Skeletal muscle satellite cell (primary cell): ENCODE measurements around the gene WIPF3.

Experiments used
- H3K27me3 ChIP-seq: 2 replicates; pipeline ENCODE4 v1.7.0; 2013; ENCODE audit warnings: low read length; ENCODE audit not compliant: control insufficient read depth, insufficient read depth
- H3K36me3 ChIP-seq: 2 replicates; pipeline ENCODE4 v1.7.0; 2013; ENCODE audit warnings: mild to moderate bottlenecking, control low read depth, low read length; ENCODE audit not compliant: insufficient read depth
- H3K4me1 ChIP-seq: 2 replicates; pipeline ENCODE4 v1.7.0; 2013; ENCODE audit warnings: low read length; ENCODE audit not compliant: control insufficient read depth, insufficient read depth
- H3K4me2 ChIP-seq: 2 replicates; pipeline ENCODE4 v1.7.0; 2013; ENCODE audit warnings: mild to moderate bottlenecking, low read length
- H3K4me3 ChIP-seq: 2 replicates; pipeline ENCODE4 v1.7.0; 2013; ENCODE audit warnings: low read length
- H3K9ac ChIP-seq: 2 replicates; pipeline ENCODE4 v1.7.0; 2013; ENCODE audit warnings: mild to moderate bottlenecking, low read depth, low read length, moderate library complexity
- H3K9me3 ChIP-seq: replicated peaks from 2 replicates; pipeline ENCODE4 v1.7.0; 2013; ENCODE audit warnings: mild to moderate bottlenecking, control low read depth, low read length

The WIPF3 gene

GRCh38 chr7:29810813-29811482 lies 4.6 kb downstream of the WIPF3 start:
- no peak overlapping the region for H3K4me3 ChIP-seq
- peaks cover 73% of the 10 kb centered on the region for H3K27me3 ChIP-seq
- no peaks in the 10 kb centered on the region for H3K9me3 ChIP-seq
- H3K9ac ChIP-seq, result no peak overlapping the region
- peaks cover 8% of the 10 kb centered on the region for H3K4me1 ChIP-seq
- no peaks in the 10 kb centered on the region for H3K36me3 ChIP-seq
- no peak overlapping the region for H3K4me2 ChIP-seq

- Histone ChIP-seq H3K4me1 (peaks cover 4% of the 10 kb centered on the region), H3K36me3 (no peaks in the 10 kb centered on the region), H3K27me3 (peaks cover 72% of the 10 kb centered on the region), H3K9ac (no peak overlapping the region), H3K9me3 (no peaks in the 10 kb centered on the region), H3K4me2 (no peak overlapping the region), H3K4me3 (no peak overlapping the region)
Observed at GRCh38 chr7:29811586-29811985, 5.3 kb downstream of the WIPF3 start.

- Histone ChIP-seq H3K36me3 (no peaks in the 10 kb centered on the region), H3K4me2 (no peak overlapping the region), H3K4me1 (no peaks in the 10 kb centered on the region), H3K4me3 (no peak overlapping the region), H3K27me3 (peaks cover 65% of the 10 kb centered on the region), H3K9ac (no peak overlapping the region), H3K9me3 (no peaks in the 10 kb centered on the region)
Observed at GRCh38 chr7:29812185-29812876, 6.0 kb downstream of the WIPF3 start.

GRCh38 chr7:29815181-29816105 lies 9.1 kb downstream of the WIPF3 start:
- H3K9me3 ChIP-seq, result no peaks in the 10 kb centered on the region
- no peaks in the 10 kb centered on the region for H3K4me1 ChIP-seq
- H3K4me2 ChIP-seq, result no peak overlapping the region
- H3K36me3 ChIP-seq, result no peaks in the 10 kb centered on the region
- H3K9ac ChIP-seq, result no peak overlapping the region
- H3K27me3 ChIP-seq, result peaks cover 46% of the 10 kb centered on the region
- no peak overlapping the region for H3K4me3 ChIP-seq

DNA sequence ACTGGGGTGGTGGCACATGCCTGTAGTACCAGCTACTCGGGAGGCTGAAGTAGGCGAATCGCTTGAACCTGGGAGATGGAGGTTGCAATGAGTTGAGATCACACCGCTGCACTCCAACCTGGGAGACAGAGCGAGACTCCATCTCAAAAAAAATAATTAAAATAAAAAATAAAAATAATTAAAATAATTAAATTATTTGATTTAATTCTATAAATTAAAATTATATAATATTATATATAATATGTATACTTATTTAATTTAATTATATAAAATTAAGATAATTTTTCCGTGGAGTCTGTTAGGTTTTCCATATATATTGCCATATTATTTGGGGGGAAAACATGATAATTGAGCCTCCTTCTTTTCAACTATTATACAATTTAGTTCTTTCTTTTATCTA lies 12.0 kb downstream of the WIPF3 start:
- Histone ChIP-seq H3K4me1 (no peaks in the 10 kb centered on the region), H3K27me3 (peaks cover 43% of the 10 kb centered on the region), H3K9ac (no peak overlapping the region), H3K9me3 (no peaks in the 10 kb centered on the region), H3K4me3 (no peak overlapping the region), H3K36me3 (no peaks in the 10 kb centered on the region), H3K4me2 (no peak overlapping the region)

DNA sequence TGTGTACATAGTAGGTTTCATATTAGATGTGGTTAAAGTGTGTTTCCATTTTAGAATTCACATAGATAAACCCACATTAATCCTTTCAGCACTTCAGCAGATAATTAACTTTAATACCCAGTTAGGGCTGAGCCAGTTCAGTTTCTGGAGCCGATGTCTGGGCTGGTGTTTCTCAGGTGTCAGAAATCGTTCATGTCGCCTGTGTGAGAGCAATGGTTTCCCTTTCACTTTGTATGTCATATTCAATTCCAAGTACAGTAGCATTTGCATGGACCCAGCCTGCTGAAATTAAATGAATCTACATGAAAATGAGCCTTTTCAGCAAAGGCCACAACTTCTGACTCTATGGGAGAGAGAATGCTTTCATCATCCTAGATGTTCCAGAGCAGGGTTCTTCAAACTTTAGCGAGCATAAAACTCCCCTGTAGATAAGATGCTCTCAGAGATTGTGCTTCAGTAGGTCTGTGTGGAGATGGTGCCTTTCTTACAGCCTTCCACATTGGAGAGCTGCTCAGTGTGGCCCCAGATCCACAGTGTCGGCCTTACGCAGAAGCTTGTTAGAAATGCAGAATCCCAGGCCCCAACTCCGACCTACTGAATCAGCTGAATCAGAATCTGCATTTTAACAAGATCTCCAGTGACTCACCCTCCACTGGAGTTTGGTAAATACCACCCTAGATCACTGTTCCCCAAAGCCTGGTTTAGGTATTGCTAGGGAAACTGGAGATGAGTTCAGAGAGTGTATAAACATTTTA lies 19.6 kb downstream of the WIPF3 start:
- H3K27me3 ChIP-seq, result peaks cover 16% of the 10 kb centered on the region
- no peaks in the 10 kb centered on the region for H3K4me1 ChIP-seq
- no peak overlapping the region for H3K4me2 ChIP-seq
- H3K9ac ChIP-seq, result no peak overlapping the region
- no peaks in the 10 kb centered on the region for H3K9me3 ChIP-seq
- no peaks in the 10 kb centered on the region for H3K36me3 ChIP-seq
- no peak overlapping the region for H3K4me3 ChIP-seq

- H3K4me3 ChIP-seq, result no peak overlapping the region
- H3K4me1 ChIP-seq, result no peaks in the 10 kb centered on the region
- peaks cover 16% of the 10 kb centered on the region for H3K27me3 ChIP-seq
- no peaks in the 10 kb centered on the region for H3K9me3 ChIP-seq
- no peak overlapping the region for H3K4me2 ChIP-seq
- no peaks in the 10 kb centered on the region for H3K36me3 ChIP-seq
- H3K9ac ChIP-seq, result no peak overlapping the region
Observed at GRCh38 chr7:29826530-29826822, 20.2 kb downstream of the WIPF3 start.

GRCh38 chr7:29826904-29827303 lies 20.6 kb downstream of the WIPF3 start:
- H3K36me3 ChIP-seq, result no peaks in the 10 kb centered on the region
- peaks cover 12% of the 10 kb centered on the region for H3K27me3 ChIP-seq
- no peaks in the 10 kb centered on the region for H3K9me3 ChIP-seq
- H3K4me2 ChIP-seq, result no peak overlapping the region
- no peaks in the 10 kb centered on the region for H3K4me1 ChIP-seq
- H3K9ac ChIP-seq, result no peak overlapping the region
- no peak overlapping the region for H3K4me3 ChIP-seq

GRCh38 chr7:29831705-29832104 lies 25.4 kb downstream of the WIPF3 start:
- Histone ChIP-seq H3K9ac (no peak overlapping the region), H3K27me3 (peaks cover 26% of the 10 kb centered on the region), H3K4me1 (no peaks in the 10 kb centered on the region), H3K9me3 (no peaks in the 10 kb centered on the region), H3K36me3 (no peaks in the 10 kb centered on the region), H3K4me3 (no peak overlapping the region), H3K4me2 (no peak overlapping the region)

DNA sequence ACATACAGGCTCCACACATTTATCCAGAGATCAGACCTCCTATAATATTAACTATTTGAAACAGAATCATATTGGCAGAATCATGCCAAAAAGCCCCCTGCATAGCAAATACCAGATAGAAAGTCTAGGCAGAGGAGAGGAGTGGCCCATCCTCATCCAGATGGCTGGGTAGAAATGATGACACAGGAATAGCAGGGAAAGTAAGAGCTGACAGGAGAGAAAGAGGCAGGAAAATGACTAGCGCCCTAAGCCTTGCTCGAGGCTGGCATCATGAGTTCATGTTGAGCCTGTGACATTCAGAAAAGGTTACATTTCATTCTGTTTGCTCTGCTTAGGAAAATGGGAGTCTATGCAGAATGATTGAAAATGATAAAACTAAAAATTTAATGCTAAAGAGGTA lies 27.6 kb downstream of the WIPF3 start:
- Histone ChIP-seq H3K9ac (no peak overlapping the region), H3K4me3 (no peak overlapping the region), H3K4me1 (no peaks in the 10 kb centered on the region), H3K4me2 (no peak overlapping the region), H3K9me3 (no peaks in the 10 kb centered on the region), H3K36me3 (no peaks in the 10 kb centered on the region), H3K27me3 (peaks cover 26% of the 10 kb centered on the region)

- Histone ChIP-seq H3K4me2 (no peak overlapping the region), H3K9ac (no peak overlapping the region), H3K9me3 (no peaks in the 10 kb centered on the region), H3K27me3 (peaks cover 39% of the 10 kb centered on the region), H3K4me3 (no peak overlapping the region), H3K4me1 (peaks cover 7% of the 10 kb centered on the region), H3K36me3 (no peaks in the 10 kb centered on the region)
Observed at GRCh38 chr7:29835718-29836117, 29.4 kb downstream of the WIPF3 start.
